ENCODE measurements around the gene PKHD1. TPM values are rescaled to one million over a fixed set of nuclear protein-coding genes. Genes with fewer than 3 reads are reported as not detected.
A peak's percentile ranks its signal among the peaks of the same experiment; 100 is the strongest.
"Not testable (repeated sequence)": the region's sequence is repeated elsewhere in the genome, so short reads cannot be mapped to it uniquely, and the experiment has no call there.

Gene PKHD1
- total RNA-seq, 1 experiment from 2014 or later, result 3.4 TPM

DNA sequence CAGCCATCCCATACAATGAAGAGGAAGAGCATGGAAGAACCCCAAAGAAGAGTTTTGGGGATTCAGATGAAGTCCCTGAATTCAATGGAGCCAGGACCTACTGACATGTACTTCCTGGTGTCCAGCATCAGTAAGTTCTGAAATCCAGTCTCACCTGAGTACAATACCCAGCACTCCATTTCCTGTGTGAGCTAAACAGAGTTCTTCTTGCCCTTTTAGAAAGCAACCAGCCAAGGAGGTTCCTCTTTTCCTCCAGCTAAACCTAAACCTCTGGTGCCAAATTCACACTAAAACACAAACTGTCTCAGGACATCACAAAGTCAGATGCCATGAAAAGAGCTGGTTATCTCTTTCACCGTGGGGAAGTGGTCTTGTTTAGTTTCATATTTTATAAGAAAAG, 71.5 kb downstream of the PKHD1 start:
- no peak for DNase-seq (ENCODE audit: low read depth)
- in situ Hi-C loops (cut with HindIII; ENCODE audit: low pct_unique_long_range_greater_than_20kb, low sequenced_read_pairs), result no loop called here

DNA sequence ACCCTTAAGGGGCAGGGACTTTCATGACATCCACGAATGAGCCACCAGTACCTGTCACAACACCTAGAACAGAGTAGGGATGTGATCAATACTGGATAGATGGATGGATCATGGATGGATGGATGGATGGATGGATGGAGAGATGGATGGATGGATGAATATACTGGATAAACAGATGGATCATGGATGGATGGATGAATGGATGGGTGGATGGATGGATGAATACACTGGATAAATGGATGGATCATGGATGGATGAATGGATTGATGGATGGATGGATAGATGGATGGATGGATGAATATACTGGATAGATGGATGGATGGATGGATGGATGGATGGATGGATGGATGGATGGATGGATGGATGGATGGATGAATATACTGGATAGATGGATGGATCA, 73.0 kb downstream of the PKHD1 start:
- in situ Hi-C loops (cut with HindIII; ENCODE audit: low pct_unique_long_range_greater_than_20kb, low sequenced_read_pairs), result no loop called here
- no peak for DNase-seq (ENCODE audit: low read depth)

DNA sequence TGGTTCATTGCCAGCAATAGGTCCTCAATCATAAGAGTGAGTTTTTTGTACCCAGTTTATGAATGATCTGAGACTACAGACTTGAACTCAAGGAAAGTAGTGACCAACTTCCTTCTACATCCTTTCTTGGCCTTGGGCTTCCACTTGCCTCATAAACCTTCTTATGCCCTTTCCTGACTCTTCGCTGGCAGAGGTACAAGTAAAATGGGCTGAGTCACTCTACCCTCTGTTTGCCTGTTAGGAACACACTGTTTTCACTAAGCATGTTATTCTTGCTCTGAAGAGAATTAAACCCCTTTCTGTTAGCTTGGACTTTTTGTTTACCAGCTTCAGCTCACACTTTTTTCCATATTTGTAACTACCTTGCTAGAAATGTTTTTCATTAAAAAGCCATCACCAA, 74.4 kb downstream of the PKHD1 start:
- in situ Hi-C loops (cut with HindIII; ENCODE audit: low pct_unique_long_range_greater_than_20kb, low sequenced_read_pairs), result no loop called here
- peak; percentile 66 for DNase-seq (ENCODE audit: low read depth)

DNA sequence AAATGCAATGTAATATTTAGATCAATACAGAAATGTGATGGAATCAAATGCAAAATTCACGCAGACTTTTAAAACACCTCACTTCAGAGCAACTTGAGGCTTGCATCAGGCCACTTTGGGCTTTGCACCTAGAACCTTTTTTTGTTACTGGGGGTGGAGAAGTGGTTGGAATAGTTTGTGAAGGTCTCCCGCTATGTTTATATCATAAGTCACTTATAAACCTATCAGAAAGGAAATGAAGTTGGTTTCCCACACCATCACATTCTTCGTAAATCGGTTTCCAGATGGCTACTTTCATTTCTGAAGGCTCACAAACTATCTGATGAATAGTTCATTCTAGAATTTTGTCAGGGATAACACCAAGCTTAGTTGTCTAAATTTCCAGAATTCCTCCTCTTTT, 74.8 kb downstream of the PKHD1 start:
- no peak for DNase-seq (ENCODE audit: low read depth)
- in situ Hi-C loops (cut with HindIII; ENCODE audit: low pct_unique_long_range_greater_than_20kb, low sequenced_read_pairs), result no loop called here

DNA sequence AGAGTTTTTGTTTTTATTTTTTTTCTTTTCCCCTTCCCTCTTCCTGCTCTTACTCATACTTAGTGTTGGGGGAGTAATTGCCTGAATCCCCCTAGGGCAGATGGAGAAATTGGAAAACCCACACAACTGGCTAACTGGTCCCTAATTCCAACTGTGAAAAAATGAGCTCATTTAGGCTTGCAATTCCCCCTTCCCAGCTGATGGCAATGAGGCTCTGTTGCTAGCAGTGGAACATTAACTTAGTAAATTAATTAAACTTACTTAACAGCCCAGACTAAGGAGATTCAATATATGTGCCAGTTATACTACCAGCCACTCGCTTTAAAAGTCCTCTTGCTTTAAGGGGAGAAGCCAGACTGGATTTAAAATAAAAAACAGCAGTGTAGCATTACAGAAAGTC, 76.6 kb downstream of the PKHD1 start:
- no peak for DNase-seq (ENCODE audit: low read depth)
- in situ Hi-C loops (cut with HindIII; ENCODE audit: low pct_unique_long_range_greater_than_20kb, low sequenced_read_pairs), result no loop called here

DNA sequence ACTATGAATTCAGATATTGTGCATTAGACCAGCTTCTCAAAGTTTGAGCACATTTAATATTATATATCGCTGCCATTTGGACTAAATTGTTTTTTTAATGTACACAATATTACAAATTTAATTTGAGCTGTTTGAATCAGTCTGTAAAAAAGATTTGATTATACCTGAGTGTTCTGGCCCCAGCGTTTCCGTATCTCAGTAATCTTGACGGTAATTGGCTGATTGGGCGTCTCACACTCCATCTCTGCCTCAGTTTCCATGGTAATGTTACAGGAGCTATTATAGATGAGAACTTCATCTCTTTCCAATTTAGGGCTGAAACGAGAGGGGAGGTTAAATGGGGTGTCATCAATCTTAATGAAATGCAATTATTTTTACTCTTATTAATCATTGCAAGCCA, 77.3 kb downstream of the PKHD1 start:
- in situ Hi-C loops (cut with HindIII; ENCODE audit: low pct_unique_long_range_greater_than_20kb, low sequenced_read_pairs), result no loop called here
- no peak for DNase-seq (ENCODE audit: low read depth)

DNA sequence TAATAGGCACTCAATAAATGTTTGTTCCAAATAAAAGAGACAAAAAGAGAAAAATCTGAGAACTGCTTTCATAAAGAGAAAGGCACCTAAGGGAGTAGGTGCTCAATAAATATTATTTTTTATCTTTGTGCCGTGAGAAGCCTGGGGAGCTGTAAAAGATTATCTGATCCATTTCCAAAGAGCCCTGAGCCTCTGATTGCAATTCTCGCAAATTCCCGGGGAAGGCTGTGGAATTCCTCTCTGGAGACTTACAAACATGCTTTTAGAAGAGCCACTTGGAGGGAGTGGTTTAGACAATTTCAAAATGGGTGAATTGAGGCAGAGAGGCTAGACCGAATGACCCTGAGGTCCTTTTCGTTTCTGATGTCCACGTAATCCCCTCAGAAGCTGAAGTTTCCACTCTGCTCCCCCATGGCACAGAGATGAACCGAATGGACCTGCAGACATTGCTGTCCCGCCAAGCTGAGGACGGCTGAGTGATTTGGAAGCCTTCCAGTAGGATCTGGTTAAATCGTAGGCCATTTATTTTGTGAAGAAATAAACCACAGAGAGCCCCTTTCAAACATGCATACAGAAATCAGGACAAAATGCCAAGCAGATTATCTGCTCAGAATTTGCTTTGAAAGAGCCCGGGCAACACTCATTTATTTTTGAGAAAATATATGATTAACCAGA, 77.8 kb downstream of the PKHD1 start:
- DNase-seq (ENCODE audit: low read depth), result peak; percentile 25
- in situ Hi-C loops (cut with HindIII; ENCODE audit: low pct_unique_long_range_greater_than_20kb, low sequenced_read_pairs), result no loop called here

DNA sequence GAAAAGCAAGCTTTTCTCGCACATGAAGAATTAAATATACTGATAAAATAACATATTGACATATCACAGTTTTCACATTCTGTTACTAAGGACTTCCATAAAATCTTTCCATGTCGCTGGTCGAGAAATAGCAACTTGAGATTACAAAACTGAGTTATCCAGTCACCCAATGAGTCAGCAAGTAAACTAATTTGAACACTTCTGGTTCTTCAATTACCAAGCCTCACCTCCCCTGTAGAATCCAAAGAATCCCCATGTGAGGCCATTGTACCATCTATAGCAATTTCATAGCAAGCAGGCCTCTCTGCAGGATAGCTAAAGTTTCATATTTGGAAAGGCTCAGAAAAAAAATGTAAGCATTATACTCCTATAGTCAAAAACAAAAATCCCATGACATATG, 87.3 kb downstream of the PKHD1 start:
- DNase-seq (ENCODE audit: low read depth), result peak; percentile 72
- in situ Hi-C loops (cut with HindIII; ENCODE audit: low pct_unique_long_range_greater_than_20kb, low sequenced_read_pairs), result no loop called here

DNA sequence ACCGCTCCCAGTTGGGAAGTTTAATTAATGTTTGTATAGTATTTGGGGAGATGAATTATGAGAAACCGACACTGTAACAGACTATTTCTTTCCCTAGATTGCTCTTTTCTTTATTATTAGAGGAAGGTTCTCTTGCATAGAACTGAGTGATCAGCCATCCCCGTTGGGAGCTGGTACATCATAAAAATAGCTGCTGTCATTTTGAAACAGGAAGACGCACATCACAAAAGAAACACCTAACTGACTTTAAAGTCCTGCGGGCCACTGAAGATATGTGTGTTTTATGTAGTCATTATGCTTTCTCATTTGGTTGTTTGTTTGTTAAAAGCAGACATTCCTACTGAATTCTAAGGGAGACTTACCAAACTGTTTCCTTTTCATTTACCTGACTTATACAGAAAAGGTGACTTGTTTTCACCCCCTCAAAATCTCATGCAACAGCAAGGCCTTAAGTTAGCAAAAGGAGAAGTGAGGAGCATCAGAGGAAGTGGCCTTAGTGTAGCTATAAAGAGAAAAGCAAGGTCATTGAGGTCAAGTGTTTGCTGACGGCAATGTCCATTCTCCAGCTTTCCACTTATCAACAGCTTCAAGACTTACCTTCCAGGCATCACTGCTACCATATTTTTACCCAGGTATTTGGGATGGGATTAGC, 91.0 kb downstream of the PKHD1 start:
- no peak for DNase-seq (ENCODE audit: low read depth)
- in situ Hi-C loops (cut with HindIII; ENCODE audit: low pct_unique_long_range_greater_than_20kb, low sequenced_read_pairs), result no loop called here

DNA sequence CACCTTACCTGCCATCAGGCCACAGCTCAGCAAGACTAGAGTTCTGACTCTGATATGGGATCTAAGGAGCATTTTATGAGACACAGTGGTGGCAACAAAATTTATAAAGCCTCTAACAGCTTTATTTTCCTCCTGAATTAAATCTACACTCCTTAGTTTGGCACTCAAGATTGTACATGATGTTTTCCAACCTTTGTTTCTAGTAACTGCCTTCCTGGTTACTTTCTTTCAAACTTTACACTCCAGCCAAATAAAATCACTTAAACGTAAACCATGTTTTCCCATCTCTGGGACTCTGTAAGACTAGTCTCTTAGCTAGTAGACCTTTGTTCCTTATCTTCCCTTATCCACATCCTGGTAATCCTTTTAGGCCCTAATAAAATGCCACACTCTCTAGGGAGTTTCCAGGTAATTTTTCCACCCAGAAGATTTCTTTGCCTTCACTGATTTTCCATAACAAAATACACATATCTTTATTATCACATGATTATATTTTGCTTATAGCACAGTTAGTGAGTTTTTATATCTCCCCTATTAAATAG, 92.1 kb downstream of the PKHD1 start:
- no peak for DNase-seq (ENCODE audit: low read depth)
- in situ Hi-C loops (cut with HindIII; ENCODE audit: low pct_unique_long_range_greater_than_20kb, low sequenced_read_pairs), result no loop called here

DNA sequence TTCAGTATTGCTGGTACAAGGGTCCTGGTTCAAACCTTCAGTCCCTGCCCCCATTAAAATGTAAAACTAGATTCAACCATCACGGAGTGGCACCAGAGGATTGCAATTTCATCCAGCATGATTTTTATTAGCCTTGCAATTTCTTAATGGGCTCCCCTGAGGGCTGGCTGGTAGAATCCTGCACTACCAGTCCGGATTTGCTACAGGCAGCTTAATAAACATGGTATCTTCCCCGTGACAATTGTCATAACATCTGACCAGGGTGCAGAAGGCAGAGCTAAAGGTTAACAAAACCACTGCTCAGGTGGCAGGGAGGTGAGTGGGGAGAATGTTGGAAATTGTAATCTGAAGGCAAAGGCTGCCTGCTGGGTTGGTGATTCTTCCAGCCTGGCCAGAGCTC, 94.5 kb downstream of the PKHD1 start:
- no peak for DNase-seq (ENCODE audit: low read depth)
- in situ Hi-C loops (cut with HindIII; ENCODE audit: low pct_unique_long_range_greater_than_20kb, low sequenced_read_pairs), result no loop called here

DNA sequence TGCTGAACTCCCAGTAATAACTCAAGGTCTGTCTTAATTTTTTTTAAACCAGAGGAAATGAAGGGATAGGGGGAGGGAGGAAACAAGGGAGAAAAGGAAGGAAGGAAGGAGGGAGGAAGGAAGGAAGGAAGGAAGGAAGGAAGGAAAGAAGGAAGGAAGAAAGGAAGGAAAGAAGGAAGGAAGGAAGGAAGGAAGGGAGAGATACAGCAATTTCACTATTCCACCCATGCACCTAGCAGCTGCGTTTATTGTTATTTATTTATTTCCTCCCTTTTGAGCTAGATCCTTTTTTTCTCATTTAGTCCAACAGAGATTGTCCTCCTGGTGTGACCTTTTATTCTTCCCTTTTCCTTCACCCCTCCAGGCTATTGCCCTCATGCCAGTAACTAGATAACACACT, 97.6 kb downstream of the PKHD1 start:
- DNase-seq (ENCODE audit: low read depth), result no peak
- in situ Hi-C loops (cut with HindIII; ENCODE audit: low pct_unique_long_range_greater_than_20kb, low sequenced_read_pairs), result no loop called here

DNA sequence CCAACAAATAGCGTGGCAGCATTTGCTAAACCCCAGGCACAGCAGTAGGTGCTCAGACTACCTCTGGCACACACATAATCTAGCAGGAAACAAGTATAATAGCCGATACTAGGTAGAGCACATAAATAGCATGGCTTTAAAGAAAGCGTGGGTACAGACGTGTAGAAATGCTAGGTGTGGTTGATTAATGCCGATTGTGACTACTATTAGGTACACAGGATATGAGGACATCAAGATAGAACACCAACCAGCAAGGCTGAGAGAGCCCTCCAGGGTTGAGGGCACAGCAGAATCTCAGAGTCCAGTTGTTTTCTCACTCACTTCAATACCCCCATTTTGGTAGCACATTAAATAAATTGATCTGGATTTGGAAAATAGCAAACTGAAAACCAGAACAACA, 100.5 kb downstream of the PKHD1 start:
- DNase-seq (ENCODE audit: low read depth), result no peak
- in situ Hi-C loops (cut with HindIII; ENCODE audit: low pct_unique_long_range_greater_than_20kb, low sequenced_read_pairs), result no loop called here

DNA sequence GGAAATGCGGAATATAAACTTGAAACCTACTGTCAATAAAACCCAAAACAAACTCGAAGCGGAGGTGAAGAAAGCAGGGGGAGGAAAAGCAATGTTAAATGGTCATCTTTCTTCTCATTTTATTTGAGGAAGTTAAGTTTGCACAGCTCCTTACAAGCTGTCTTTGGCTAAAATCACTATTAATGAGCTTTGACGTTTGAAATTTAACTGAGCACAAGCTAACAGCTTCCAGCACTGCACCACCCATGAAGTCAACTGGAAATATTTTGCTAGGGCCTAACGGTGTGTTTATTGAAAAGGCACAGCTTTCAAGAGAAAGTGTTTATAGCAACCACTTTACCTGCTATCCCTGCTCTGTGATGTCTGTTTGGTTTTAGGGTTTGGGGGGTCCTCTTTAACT, 103.8 kb downstream of the PKHD1 start:
- in situ Hi-C loops (cut with HindIII; ENCODE audit: low pct_unique_long_range_greater_than_20kb, low sequenced_read_pairs), result no loop called here
- no peak for DNase-seq (ENCODE audit: low read depth)

DNA sequence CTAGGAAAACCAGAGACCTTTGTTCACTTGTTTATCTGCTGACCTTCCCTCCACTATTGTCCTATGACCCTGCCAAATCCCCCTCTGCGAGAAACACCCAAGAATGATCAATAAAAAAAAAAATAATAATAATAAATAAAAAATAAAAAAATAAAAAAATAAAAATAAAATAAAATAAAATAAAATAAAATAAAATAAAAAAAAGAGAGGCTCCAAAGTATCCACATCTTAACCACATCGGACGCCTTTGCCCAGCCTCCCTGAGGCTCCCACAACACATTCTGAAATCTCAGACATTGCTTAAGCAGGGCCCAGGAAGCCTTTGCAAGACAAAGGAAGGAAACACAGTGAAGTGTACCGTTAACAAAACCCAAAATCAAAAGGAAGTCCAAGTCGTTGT, 104.7 kb downstream of the PKHD1 start:
- DNase-seq (ENCODE audit: low read depth); in situ Hi-C loops (cut with HindIII; ENCODE audit: low pct_unique_long_range_greater_than_20kb, low sequenced_read_pairs): not testable (repeated sequence)

DNA sequence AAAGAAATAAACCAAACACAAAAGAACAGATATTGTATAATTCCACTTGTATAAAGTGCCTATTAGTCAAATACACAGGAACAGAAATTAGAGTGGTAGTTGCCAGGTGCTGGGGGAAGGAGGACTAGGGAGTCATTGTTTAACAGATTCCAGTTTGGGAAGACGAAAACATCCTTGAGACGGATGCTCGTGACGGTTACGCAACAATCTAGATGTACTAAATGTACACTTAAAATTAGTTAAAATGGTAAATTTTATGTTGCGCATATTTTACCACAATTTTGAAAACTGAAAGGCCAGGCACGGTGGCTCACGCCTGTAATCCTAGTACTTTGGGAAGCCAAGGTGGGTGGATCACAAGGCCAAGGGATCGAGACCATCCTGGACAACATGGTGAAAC, 111.0 kb downstream of the PKHD1 start:
- DNase-seq (ENCODE audit: low read depth), result no peak
- in situ Hi-C loops (cut with HindIII; ENCODE audit: low pct_unique_long_range_greater_than_20kb, low sequenced_read_pairs), result no loop called here

DNA sequence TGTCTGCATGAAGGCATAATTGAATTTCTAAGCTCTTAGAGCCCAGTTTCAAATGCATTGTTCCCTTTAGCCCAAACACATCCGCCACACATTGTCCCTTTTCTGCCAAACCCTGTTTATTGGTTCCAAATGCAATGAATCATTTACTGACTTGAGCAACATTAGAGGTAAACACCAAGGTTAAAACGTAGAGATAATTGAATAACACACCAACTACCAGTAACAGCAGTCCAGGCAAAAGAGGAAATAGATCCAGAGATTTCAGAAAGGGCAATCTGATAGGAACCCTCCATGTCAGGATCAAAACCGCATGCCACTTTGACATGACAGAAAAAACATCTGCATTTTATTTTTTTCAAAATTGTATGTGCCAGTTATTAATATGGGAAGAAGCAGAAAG, 114.8 kb downstream of the PKHD1 start:
- in situ Hi-C loops (cut with HindIII; ENCODE audit: low pct_unique_long_range_greater_than_20kb, low sequenced_read_pairs), result no loop called here

DNA sequence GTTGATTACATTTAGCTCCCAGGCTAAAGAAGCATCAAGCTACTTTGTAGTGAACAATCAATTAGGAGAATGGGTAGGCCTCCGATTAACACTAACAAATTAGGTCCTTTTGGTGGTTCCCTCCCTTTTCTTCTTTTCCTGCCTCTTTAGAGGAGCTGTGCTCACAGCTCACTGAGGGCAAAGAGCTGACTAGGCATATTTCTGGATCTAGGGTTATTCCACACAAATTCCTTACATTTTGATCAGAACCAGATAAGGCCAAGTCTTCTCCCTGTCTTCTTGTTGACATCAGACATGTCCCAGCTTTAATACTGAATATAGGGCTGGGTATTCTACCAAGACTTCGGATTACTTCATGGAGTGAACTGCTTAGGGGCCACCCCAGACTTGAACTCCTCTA, 119.1 kb downstream of the PKHD1 start:
- DNase-seq (ENCODE audit: low read depth), result no peak
- in situ Hi-C loops (cut with HindIII; ENCODE audit: low pct_unique_long_range_greater_than_20kb, low sequenced_read_pairs), result no loop called here

More for the DNA sequence above, 114.8 kb downstream of the PKHD1 start:
- no peak for DNase-seq (ENCODE audit: low read depth)

DNA sequence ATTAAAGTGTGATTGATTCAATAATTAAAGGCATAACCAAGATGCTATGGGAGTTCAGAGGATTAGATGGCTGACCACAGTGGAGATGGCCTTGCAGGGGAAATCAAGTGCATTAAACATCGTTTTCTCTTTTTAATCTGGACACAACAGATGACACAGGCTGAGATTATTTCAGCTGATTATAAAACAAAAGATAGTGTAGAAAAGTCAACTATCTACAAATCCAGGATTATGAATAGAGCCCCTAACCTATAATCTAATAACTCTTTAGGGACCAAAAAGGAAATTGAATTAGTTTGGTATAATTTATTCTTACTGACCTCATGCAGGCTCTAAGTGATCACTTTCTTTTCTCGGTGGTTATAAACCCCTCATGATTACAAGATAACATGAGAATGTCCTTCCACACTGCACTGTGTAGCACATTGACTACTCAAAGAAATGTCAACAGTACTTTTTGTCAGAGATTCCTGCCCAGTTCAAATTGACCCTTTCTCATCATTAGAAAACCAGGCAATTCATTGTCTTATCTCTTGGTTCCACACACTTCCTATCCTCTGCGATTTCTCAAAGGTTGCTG, 122.1 kb downstream of the PKHD1 start:
- in situ Hi-C loops (cut with HindIII; ENCODE audit: low pct_unique_long_range_greater_than_20kb, low sequenced_read_pairs), result no loop called here

DNA sequence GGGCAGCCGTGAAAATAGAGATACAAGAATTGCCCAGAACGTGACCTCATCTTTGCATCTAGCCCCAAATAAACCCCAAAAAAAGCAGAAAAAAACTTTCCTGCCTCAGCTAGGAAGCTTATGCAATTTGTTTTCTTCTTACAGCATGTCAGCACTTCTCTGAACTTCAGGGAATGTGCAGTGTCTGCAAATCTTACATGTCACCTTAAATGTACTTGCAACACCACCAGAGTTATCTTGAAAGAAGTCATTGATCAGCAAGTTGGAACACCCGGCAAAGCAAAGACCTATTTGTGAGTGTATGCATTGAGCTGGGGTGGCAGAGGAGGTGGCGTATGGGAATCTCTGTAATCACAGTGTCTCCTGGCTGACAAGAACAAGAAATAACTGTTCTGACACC, 123.4 kb downstream of the PKHD1 start:
- in situ Hi-C loops (cut with HindIII; ENCODE audit: low pct_unique_long_range_greater_than_20kb, low sequenced_read_pairs), result no loop called here
- DNase-seq (ENCODE audit: low read depth), result no peak

More for the DNA sequence above, 122.1 kb downstream of the PKHD1 start:
- no peak for DNase-seq (ENCODE audit: low read depth)

Data from Caki2 (cell line).